Measurements from ENCODE around the gene MOSMO.
"Not testable (repeated sequence)": the region's sequence is repeated elsewhere in the genome, so short reads cannot be mapped to it uniquely, and the experiment has no call there.

MOSMO gene

GRCh38 chr16:22091721-22092120, 83.8 kb downstream of the MOSMO start:
- no peak for DNase-seq (ENCODE audit: low read depth in 2 of 3, low spot score in 2 of 3)

- no peak for DNase-seq (ENCODE audit: low read depth in 2 of 3, low spot score in 2 of 3)
These were observed 84.4 kb downstream of the MOSMO start, which contains the start of gene VWA3A for GRCh38 chr16:22092143-22092933. Gene VWA3A (plus strand): TSS chr16:22092541. CDS start chr16:22092638, 97 bp downstream.

- DNase-seq (ENCODE audit: low read depth in 2 of 3, low spot score in 2 of 3): no peak
These were observed 85.4 kb downstream of the MOSMO start for GRCh38 chr16:22093331-22093730.

GRCh38 chr16:22093996-22094395, 86.1 kb downstream of the MOSMO start:
- DNase-seq (ENCODE audit: low read depth in 2 of 3, low spot score in 2 of 3): no peak

- no peak for DNase-seq (ENCODE audit: low read depth in 2 of 3, low spot score in 2 of 3)
These were observed 90.7 kb downstream of the MOSMO start for GRCh38 chr16:22098405-22099255.

GRCh38 chr16:22099256-22099975, 91.5 kb downstream of the MOSMO start:
- no peak for DNase-seq (ENCODE audit: low read depth in 2 of 3, low spot score in 2 of 3)

GRCh38 chr16:22103441-22103840, 95.5 kb downstream of the MOSMO start:
- DNase-seq (ENCODE audit: low read depth in 2 of 3, low spot score in 2 of 3): no peak

- no peak for DNase-seq (ENCODE audit: low read depth in 2 of 3, low spot score in 2 of 3)
These were observed 101.5 kb downstream of the MOSMO start for GRCh38 chr16:22109258-22109898.

- not testable (repeated sequence) for DNase-seq (ENCODE audit: low read depth in 2 of 3, low spot score in 2 of 3)
These were observed 103.7 kb downstream of the MOSMO start for GRCh38 chr16:22111629-22112028.

GRCh38 chr16:22116095-22116700, 108.3 kb downstream of the MOSMO start:
- no peak for DNase-seq (ENCODE audit: low read depth in 2 of 3, low spot score in 2 of 3)

- DNase-seq (ENCODE audit: low read depth in 2 of 3, low spot score in 2 of 3): no peak
These were observed 109.7 kb downstream of the MOSMO start for GRCh38 chr16:22117609-22118008.

- DNase-seq (ENCODE audit: low read depth in 2 of 3, low spot score in 2 of 3): no peak
These were observed 112.5 kb downstream of the MOSMO start for GRCh38 chr16:22120440-22120839.

- no peak for DNase-seq (ENCODE audit: low read depth in 2 of 3, low spot score in 2 of 3)
These were observed 114.3 kb downstream of the MOSMO start for GRCh38 chr16:22122239-22122638.

- no peak for DNase-seq (ENCODE audit: low read depth in 2 of 3, low spot score in 2 of 3)
These were observed 115.2 kb downstream of the MOSMO start for GRCh38 chr16:22123146-22123545.

GRCh38 chr16:22123759-22124490, 116.0 kb downstream of the MOSMO start:
- no peak for DNase-seq (ENCODE audit: low read depth in 2 of 3, low spot score in 2 of 3)

- no peak for DNase-seq (ENCODE audit: low read depth in 2 of 3, low spot score in 2 of 3)
These were observed 116.8 kb downstream of the MOSMO start for GRCh38 chr16:22124583-22125284.

- no peak for DNase-seq (ENCODE audit: low read depth in 2 of 3, low spot score in 2 of 3)
These were observed 118.2 kb downstream of the MOSMO start for GRCh38 chr16:22126037-22126558.

- DNase-seq (ENCODE audit: low read depth in 2 of 3, low spot score in 2 of 3): not testable (repeated sequence)
These were observed 120.6 kb downstream of the MOSMO start for GRCh38 chr16:22128537-22128936.

GRCh38 chr16:22130528-22130927, 122.6 kb downstream of the MOSMO start:
- DNase-seq (ENCODE audit: low read depth in 2 of 3, low spot score in 2 of 3): no peak
